ENCODE data around the gene LANCL1. TPM values are rescaled to one million over a fixed set of nuclear protein-coding genes. Genes with fewer than 3 reads are reported as not detected.

The LANCL1 gene
- total and polyA plus RNA-seq, 10 donors = 10.9 to 42.1 (median 34.2) TPM

- peaks cover 5 to 24% (median 13%) of the 10 kb centered on the region in 6 donors for H3K4me1 ChIP-seq
- no peak overlapping the region for H3K27ac ChIP-seq
- no peaks in the 10 kb centered on the region for H3K36me3 ChIP-seq
- no peak overlapping the region for H3K4me3 ChIP-seq
- H3K9me3 ChIP-seq = peaks cover 0 to 18% (median 14%) of the 10 kb centered on the region in 8 donors
- intact Hi-C loops (cut with DNase I; ENCODE audit: low total_unique reads) = no loop called here
- WGBS, 5 donors = 24 to 78% (median 53%) methylated on average over 2 of the region's 2 CpGs
- DNase-seq = no peak
- TF ChIP-seq POLR2A (IDR thresholded peaks at IDR 0.05) (no peak), POLR2AphosphoS5 (IDR thresholded peaks at IDR 0.05) (no peak), CTCF (IDR thresholded peaks at IDR 0.05 in 8 of 11, conservative IDR thresholded peaks at IDR 0.05 in 3 of 11) (no peak)
- no peaks in the 10 kb centered on the region for H3K27me3 ChIP-seq (replicated peaks in 1 of 7)
Measured at GRCh38 chr2:210481601-210482175, 5.1 kb upstream of the LANCL1 start.

- intact Hi-C loops (cut with DNase I; ENCODE audit: low total_unique reads) = no loop called here
- no peak for DNase-seq
- no peak for TF ChIP-seq POLR2A (IDR thresholded peaks at IDR 0.05)
- TF ChIP-seq POLR2AphosphoS5 (IDR thresholded peaks at IDR 0.05) = no peak
- TF ChIP-seq CTCF (IDR thresholded peaks at IDR 0.05 in 8 of 11, conservative IDR thresholded peaks at IDR 0.05 in 3 of 11) = no peak
- 82 to 91% (median 84%) methylated on average over 2 of the region's 2 CpGs for WGBS, 5 donors
- Histone ChIP-seq H3K9me3 (peaks cover 0 to 18% (median 14%) of the 10 kb centered on the region in 8 donors), H3K27me3 (replicated peaks in 1 of 7) (no peaks in the 10 kb centered on the region), H3K4me1 (peaks cover 6 to 30% (median 16%) of the 10 kb centered on the region in 6 donors), H3K4me3 (no peak overlapping the region), H3K27ac (no peak overlapping the region), H3K36me3 (no peaks in the 10 kb centered on the region)
Measured at GRCh38 chr2:210480764-210481163, 4.2 kb upstream of the LANCL1 start.

GRCh38 chr2:210480079-210480478 lies 3.5 kb upstream of the LANCL1 start:
- no peak for DNase-seq
- Histone ChIP-seq H3K4me1 (peaks cover 8 to 37% (median 23%) of the 10 kb centered on the region in 6 donors), H3K36me3 (no peaks in the 10 kb centered on the region), H3K9me3 (peaks cover 0 to 16% (median 14%) of the 10 kb centered on the region in 8 donors), H3K27ac (no peak overlapping the region), H3K4me3 (no peak overlapping the region), H3K27me3 (replicated peaks in 1 of 7) (no peaks in the 10 kb centered on the region)
- intact Hi-C loops (cut with DNase I; ENCODE audit: low total_unique reads) = no loop called here
- 49 to 67% (median 63%) methylated on average over 3 of the region's 3 CpGs for WGBS, 5 donors
- TF ChIP-seq POLR2A (IDR thresholded peaks at IDR 0.05) = no peak
- no peak for TF ChIP-seq POLR2AphosphoS5 (IDR thresholded peaks at IDR 0.05)
- TF ChIP-seq CTCF (IDR thresholded peaks at IDR 0.05 in 8 of 11, conservative IDR thresholded peaks at IDR 0.05 in 3 of 11) = no peak

- TF ChIP-seq POLR2AphosphoS5 (IDR thresholded peaks at IDR 0.05) (no peak), POLR2A (IDR thresholded peaks at IDR 0.05) (no peak), CTCF (IDR thresholded peaks at IDR 0.05 in 8 of 11, conservative IDR thresholded peaks at IDR 0.05 in 3 of 11) (no peak)
- peaks cover 0 to 7% (median 0%) of the 10 kb centered on the region in 6 donors for H3K36me3 ChIP-seq
- DNase-seq = no peak
- peaks cover 8 to 51% (median 28%) of the 10 kb centered on the region in 6 donors for H3K4me1 ChIP-seq
- intact Hi-C loops (cut with DNase I; ENCODE audit: low total_unique reads) = no loop called here
- WGBS, 5 donors = 90 to 97% (median 94%) methylated on average over 2 of the region's 2 CpGs
- peaks cover 0 to 2% (median under 1%) of the 10 kb centered on the region in 8 donors for H3K9me3 ChIP-seq
- no peak overlapping the region for H3K4me3 ChIP-seq
- no peak overlapping the region for H3K27ac ChIP-seq
- no peaks in the 10 kb centered on the region for H3K27me3 ChIP-seq (replicated peaks in 1 of 7)
Measured at GRCh38 chr2:210478661-210479060, 2.1 kb upstream of the LANCL1 start.
